Panc1 (cell line): Measurements from ENCODE around the gene LRMDA. TPM values are rescaled to one million over a fixed set of nuclear protein-coding genes. Genes with fewer than 3 reads are reported as not detected.

Experiments
- ATAC-seq: fragments of 200-7000 bp; cut with Tn5 transposase; 2 replicates; pipeline ENCODE4 v1.9.1; 2020; ENCODE audit warnings: mild to moderate bottlenecking, moderate library complexity
- BruUV-seq: library from RNA; stranded (reverse); fragments of 400-500 nt; replicated peaks from 2 replicates; lab custom pipeline; 2021; lab: Mats Ljungman, UMichigan
- CTCF ChIA-PET: fragments of 300-600 bp; sonication (Branson Sonifier 250); formaldehyde crosslinking; loops from one replicate; lab custom pipeline; 2022; ENCODE audit warnings: antibody characterized with exemption; lab: Charles Lee
- POLR2A ChIA-PET: fragments of 300-600 bp; sonication (Branson Sonifier 250); formaldehyde crosslinking; loops from one replicate; lab custom pipeline; 2022; ENCODE audit warnings: antibody characterized with exemption; lab: Charles Lee
- DNase-seq: peaks from one replicate; pipeline ENCODE4 v3.0.0-alpha.2; 2010; ENCODE audit warnings: low read depth, low spot score
- H3K27ac ChIP-seq: 2 replicates; pipeline ENCODE4 v1.5.1; 2011; ENCODE audit warnings: mild to moderate bottlenecking, low read length, inconsistent platforms
- H3K27me3 ChIP-seq: fragments of 200-500 bp; sonication (Bioruptor generic); 2 replicates; pipeline ENCODE4 v1.6.0; 2014; ENCODE audit warnings: low read length, inconsistent platforms; ENCODE audit not compliant: control insufficient read depth, insufficient read depth
- H3K36me3 ChIP-seq: fragments of 200-500 bp; sonication (Bioruptor generic); 2 replicates; pipeline ENCODE4 v1.5.1; 2014; ENCODE audit warnings: inconsistent platforms, mild to moderate bottlenecking, low read length, moderate library complexity; ENCODE audit not compliant: control insufficient read depth, insufficient read depth
- H3K4me1 ChIP-seq: 2 replicates; pipeline ENCODE4 v1.5.1; 2011; ENCODE audit warnings: inconsistent platforms, mild to moderate bottlenecking, low read length, moderate library complexity; ENCODE audit not compliant: control insufficient read depth, insufficient read depth
- H3K4me3 ChIP-seq, 2 experiments: 2 replicates each; pipeline ENCODE4 v1.5.1; 2011 to 2012; ENCODE audit warnings: low read depth in 2 of 2, low read length in 2 of 2, mild to moderate bottlenecking in 2 of 2, inconsistent platforms in 1 of 2, moderate library complexity in 1 of 2
- H3K9me3 ChIP-seq: fragments of 200-500 bp; sonication (Bioruptor generic); 2 replicates; pipeline ENCODE4 v1.5.1; 2014; ENCODE audit warnings: low read depth, mild to moderate bottlenecking, inconsistent platforms, low read length, moderate library complexity; ENCODE audit not compliant: control insufficient read depth, insufficient read depth
- POLR2AphosphoS5 ChIP-seq: IDR thresholded peaks from 2 replicates; pipeline ENCODE4 v1.6.1; 2012; ENCODE audit warnings: mild to moderate bottlenecking, low read depth, low read length, moderate library complexity
- TCF7L2 ChIP-seq: IDR thresholded peaks from 2 replicates; pipeline ENCODE4 v1.6.1; 2011; ENCODE audit warnings: mild to moderate bottlenecking, low read depth, low read length, inconsistent platforms
- in situ Hi-C: cut with HindIII; loops from 2 replicates; pipeline ENCODE4 v1.10.0; 2016; ENCODE audit warnings: low sequenced_read_pairs, low pct_unique_long_range_greater_than_20kb
- intact Hi-C: fragments of 100-400 bp; cut with micrococcal nuclease; formaldehyde crosslinking; loops from one replicate; pipeline ENCODE4 v1.10.0; 2022; ENCODE audit not compliant: unreplicated experiment
- total RNA-seq: library from RNA; stranded (reverse); gene quantifications from one replicate; pipeline ENCODE4 v1.2.1, GENCODE V29; 2021; ENCODE audit not compliant: unreplicated experiment
- TF ChIP-seq, protein P1 (sequence below): fragments of 450-650 bp; IDR thresholded peaks from 2 replicates; pipeline ENCODE4 v1.5.1; 2017; ENCODE audit warnings: mild to moderate bottlenecking
- TF ChIP-seq, protein P2 (sequence below), 2 experiments: IDR thresholded peaks; 2 replicates each; pipeline ENCODE4 v1.6.1; 2011 to 2012; ENCODE audit warnings: low read depth in 2 of 2, control low read depth in 1 of 2, low read length in 1 of 2, mild to moderate bottlenecking in 1 of 2, moderate library complexity in 1 of 2; ENCODE audit not compliant: insufficient read depth in 1 of 2

The LRMDA gene
- total RNA-seq, 1 experiment from 2014 or later = 1.2 TPM

DNA sequence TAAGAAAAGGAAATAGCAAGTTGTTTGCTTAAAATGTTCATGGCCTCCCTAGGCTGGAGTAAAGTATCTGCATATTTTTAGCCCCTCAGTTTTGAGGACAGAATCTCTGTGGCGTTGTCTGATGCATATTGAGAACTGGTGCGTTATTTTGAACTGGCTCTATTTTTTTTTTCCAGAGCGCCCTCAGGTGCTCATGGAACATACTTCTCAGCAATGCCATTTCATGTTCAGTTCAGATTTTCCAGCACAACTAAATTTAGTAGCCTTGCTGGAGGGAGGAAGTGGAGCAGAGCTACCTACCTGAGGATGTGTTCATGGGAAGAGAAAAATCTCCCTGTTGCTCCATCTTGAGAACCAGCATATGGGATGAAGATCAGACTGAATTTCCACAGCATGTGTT lies 870.5 kb downstream of the LRMDA start:
- intact Hi-C loops = loop anchor here (10.0 kb wide), 3 partner anchors 243 to 897 kb away; partner anchors contain the start of gene ZNF503
- Histone ChIP-seq H3K4me1 (no peaks in the 10 kb centered on the region), H3K27me3 (peaks cover 7% of the 10 kb centered on the region; the same call in 1 of the 2 replicates), H3K27ac (no peak overlapping the region), H3K36me3 (no peaks in the 10 kb centered on the region), H3K9me3 (no peaks in the 10 kb centered on the region), H3K4me3 (no peak overlapping the region)
- in situ Hi-C loops = no loop called here
- BruUV-seq = no TSS peak
- ATAC-seq (no peak), DNase-seq (no peak)
- CTCF ChIA-PET = interaction anchor here (0.6 kb wide), 1 partner anchor 182 kb away, joined by 4 read pairs; no protein-coding TSS in a partner anchor
- POLR2A ChIA-PET = no interaction called here
- TF ChIP-seq, protein P1, sequence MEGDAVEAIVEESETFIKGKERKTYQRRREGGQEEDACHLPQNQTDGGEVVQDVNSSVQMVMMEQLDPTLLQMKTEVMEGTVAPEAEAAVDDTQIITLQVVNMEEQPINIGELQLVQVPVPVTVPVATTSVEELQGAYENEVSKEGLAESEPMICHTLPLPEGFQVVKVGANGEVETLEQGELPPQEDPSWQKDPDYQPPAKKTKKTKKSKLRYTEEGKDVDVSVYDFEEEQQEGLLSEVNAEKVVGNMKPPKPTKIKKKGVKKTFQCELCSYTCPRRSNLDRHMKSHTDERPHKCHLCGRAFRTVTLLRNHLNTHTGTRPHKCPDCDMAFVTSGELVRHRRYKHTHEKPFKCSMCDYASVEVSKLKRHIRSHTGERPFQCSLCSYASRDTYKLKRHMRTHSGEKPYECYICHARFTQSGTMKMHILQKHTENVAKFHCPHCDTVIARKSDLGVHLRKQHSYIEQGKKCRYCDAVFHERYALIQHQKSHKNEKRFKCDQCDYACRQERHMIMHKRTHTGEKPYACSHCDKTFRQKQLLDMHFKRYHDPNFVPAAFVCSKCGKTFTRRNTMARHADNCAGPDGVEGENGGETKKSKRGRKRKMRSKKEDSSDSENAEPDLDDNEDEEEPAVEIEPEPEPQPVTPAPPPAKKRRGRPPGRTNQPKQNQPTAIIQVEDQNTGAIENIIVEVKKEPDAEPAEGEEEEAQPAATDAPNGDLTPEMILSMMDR = peak; percentile 29
- no peak for TF ChIP-seq TCF7L2
- TF ChIP-seq, protein P2, sequence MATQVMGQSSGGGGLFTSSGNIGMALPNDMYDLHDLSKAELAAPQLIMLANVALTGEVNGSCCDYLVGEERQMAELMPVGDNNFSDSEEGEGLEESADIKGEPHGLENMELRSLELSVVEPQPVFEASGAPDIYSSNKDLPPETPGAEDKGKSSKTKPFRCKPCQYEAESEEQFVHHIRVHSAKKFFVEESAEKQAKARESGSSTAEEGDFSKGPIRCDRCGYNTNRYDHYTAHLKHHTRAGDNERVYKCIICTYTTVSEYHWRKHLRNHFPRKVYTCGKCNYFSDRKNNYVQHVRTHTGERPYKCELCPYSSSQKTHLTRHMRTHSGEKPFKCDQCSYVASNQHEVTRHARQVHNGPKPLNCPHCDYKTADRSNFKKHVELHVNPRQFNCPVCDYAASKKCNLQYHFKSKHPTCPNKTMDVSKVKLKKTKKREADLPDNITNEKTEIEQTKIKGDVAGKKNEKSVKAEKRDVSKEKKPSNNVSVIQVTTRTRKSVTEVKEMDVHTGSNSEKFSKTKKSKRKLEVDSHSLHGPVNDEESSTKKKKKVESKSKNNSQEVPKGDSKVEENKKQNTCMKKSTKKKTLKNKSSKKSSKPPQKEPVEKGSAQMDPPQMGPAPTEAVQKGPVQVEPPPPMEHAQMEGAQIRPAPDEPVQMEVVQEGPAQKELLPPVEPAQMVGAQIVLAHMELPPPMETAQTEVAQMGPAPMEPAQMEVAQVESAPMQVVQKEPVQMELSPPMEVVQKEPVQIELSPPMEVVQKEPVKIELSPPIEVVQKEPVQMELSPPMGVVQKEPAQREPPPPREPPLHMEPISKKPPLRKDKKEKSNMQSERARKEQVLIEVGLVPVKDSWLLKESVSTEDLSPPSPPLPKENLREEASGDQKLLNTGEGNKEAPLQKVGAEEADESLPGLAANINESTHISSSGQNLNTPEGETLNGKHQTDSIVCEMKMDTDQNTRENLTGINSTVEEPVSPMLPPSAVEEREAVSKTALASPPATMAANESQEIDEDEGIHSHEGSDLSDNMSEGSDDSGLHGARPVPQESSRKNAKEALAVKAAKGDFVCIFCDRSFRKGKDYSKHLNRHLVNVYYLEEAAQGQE (IDR thresholded peaks at IDR 0.05; ENCODE audit: insufficient read depth in 1 of 2, low read depth in 2 of 2, low read length in 1 of 2) = no peak

DNA sequence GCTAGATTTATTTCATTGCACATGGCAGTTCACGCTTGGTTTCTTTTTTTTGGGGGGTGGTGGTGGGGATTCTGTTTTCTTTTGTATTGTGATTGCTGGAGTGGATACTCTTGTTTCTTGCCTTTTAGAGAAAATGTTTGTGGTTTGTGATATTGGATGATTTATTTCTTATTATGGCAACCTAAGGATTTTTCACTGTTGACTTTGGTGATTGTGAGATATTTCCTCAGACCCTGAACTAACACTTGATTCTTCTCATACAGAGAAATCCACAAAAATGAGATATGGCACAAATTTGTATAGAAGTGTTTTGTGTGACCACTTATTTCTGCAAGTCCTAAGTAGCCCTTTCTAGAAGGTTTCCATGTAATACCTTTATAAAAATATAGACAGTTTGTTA lies 871.1 kb downstream of the LRMDA start:
- Histone ChIP-seq H3K9me3 (no peaks in the 10 kb centered on the region), H3K4me1 (no peaks in the 10 kb centered on the region), H3K27me3 (peaks cover 7% of the 10 kb centered on the region; the same call in 1 of the 2 replicates), H3K4me3 (no peak overlapping the region), H3K27ac (no peak overlapping the region), H3K36me3 (no peaks in the 10 kb centered on the region)
- BruUV-seq = no TSS peak
- no peak for TF ChIP-seq POLR2AphosphoS5
- in situ Hi-C loops (no loop called here), intact Hi-C loops (loop anchor here (10.0 kb wide), 3 partner anchors 242 to 898 kb away; partner anchors contain the start of gene ZNF503)
- DNase-seq = no peak
- CTCF ChIA-PET = no interaction called here
- POLR2A ChIA-PET = no interaction called here
- ATAC-seq = no peak

DNA sequence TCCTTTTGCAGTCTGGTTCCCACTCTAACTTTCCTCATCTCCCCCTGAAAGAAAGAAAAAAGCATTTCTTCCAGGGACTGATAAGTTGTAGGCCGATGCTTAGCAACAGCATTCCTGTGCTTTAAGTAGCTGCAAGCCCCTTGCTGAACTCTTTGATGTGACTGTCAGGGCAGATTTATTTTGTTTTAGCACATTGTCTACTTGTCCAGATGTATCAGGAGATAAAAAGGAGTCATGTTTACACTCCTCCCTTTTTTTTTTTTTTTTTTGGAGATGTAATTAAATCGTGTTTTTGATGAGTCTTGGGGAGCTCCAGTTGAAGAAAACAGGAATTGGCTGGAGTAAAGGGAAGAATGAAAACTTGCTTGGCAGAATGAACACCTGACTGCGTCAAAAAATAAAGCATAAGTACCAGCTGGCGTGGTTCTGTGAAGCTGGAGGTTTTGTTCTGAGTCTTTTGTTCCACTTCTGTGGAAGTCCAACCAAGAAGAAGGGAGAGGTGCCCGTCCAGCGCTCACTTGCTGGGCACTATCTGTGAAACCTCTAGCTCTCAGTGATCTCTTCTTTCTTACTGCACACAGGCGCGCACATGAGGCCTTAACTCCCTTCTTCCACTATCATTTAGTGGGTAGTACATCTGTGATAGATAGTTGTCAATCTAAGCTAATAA lies 871.7 kb downstream of the LRMDA start:
- BruUV-seq = no TSS peak
- peaks cover 7% of the 10 kb centered on the region; the same call in 1 of the 2 replicates for H3K27me3 ChIP-seq
- no peaks in the 10 kb centered on the region for H3K4me1 ChIP-seq
- no peak for ATAC-seq
- no peak for DNase-seq
- H3K9me3 ChIP-seq = no peaks in the 10 kb centered on the region
- no peak overlapping the region for H3K4me3 ChIP-seq
- H3K36me3 ChIP-seq = no peaks in the 10 kb centered on the region
- intact Hi-C loops = loop anchor here (10.0 kb wide), 3 partner anchors 242 to 898 kb away; partner anchors contain the start of gene ZNF503
- TF ChIP-seq TCF7L2 = no peak
- H3K27ac ChIP-seq = no peak overlapping the region
- POLR2A ChIA-PET = no interaction called here
- CTCF ChIA-PET = interaction anchor here (0.6 to 1.1 kb wide), 4 partner anchors 35 to 904 kb away, joined by 4 to 7 read pairs (median 6); no protein-coding TSS in a partner anchor
- in situ Hi-C loops = no loop called here
